Adrenal gland (tissue), 5 donors: ENCODE measurements around the gene TDRD7.

Source experiments
- POLR2A ChIP-seq, 2 donors: fragments of 450-650 bp; IDR thresholded peaks; one replicate each; pipeline ENCODE4 v1.6.1; 2017; ENCODE audit warnings: antibody characterized with exemption in 2 of 2, mild to moderate bottlenecking in 2 of 2, moderate library complexity in 1 of 2
- TF ChIP-seq, protein P1 (sequence below), 6 experiments: fragments of 450-650 bp in 4 of 6; fragments of 200-600 bp in 2 of 6; sonication (generic) in 1 of 6; IDR thresholded peaks; 1 replicate in 5 of 6; 2 replicates in 1 of 6; pipeline versions ENCODE4 v1.5.1 to v1.8.0; 2016 to 2021; ENCODE audit warnings: antibody characterized with exemption in 6 of 6, mild to moderate bottlenecking in 2 of 6, moderate library complexity in 1 of 6
- donor health status: DM: no; HTN: no; CAD: no.

DNA sequence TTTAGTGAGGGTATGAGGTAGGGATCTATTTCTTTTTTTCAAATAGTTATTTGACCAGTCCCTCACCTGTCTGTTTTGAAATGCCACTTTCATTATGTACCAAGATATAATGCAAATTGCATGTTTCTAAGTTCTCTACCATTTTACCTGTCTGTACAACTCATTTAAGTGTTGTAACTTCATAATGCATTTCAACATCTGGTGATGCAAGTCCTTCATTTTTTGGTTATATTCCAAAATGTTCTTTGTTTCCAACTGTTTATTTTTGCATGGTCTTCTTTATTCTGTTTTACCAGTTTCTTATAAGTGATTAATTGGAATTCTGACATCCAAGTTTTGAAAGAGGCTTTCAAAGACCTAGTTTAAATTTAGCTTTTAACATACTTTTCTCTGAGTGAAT, 26.8 kb downstream of the TDRD7 start:
- TF ChIP-seq, protein P1, sequence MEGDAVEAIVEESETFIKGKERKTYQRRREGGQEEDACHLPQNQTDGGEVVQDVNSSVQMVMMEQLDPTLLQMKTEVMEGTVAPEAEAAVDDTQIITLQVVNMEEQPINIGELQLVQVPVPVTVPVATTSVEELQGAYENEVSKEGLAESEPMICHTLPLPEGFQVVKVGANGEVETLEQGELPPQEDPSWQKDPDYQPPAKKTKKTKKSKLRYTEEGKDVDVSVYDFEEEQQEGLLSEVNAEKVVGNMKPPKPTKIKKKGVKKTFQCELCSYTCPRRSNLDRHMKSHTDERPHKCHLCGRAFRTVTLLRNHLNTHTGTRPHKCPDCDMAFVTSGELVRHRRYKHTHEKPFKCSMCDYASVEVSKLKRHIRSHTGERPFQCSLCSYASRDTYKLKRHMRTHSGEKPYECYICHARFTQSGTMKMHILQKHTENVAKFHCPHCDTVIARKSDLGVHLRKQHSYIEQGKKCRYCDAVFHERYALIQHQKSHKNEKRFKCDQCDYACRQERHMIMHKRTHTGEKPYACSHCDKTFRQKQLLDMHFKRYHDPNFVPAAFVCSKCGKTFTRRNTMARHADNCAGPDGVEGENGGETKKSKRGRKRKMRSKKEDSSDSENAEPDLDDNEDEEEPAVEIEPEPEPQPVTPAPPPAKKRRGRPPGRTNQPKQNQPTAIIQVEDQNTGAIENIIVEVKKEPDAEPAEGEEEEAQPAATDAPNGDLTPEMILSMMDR (IDR thresholded peaks at IDR 0.05) = no peak
- no peak for TF ChIP-seq POLR2A (IDR thresholded peaks at IDR 0.05)
